ENCODE measurements around the gene HAP1. TPM values are rescaled to one million over a fixed set of nuclear protein-coding genes. Genes with fewer than 3 reads are reported as not detected.

HAP1 gene
- total RNA-seq, 1 experiment from 2014 or later: 1.2 TPM

DNA sequence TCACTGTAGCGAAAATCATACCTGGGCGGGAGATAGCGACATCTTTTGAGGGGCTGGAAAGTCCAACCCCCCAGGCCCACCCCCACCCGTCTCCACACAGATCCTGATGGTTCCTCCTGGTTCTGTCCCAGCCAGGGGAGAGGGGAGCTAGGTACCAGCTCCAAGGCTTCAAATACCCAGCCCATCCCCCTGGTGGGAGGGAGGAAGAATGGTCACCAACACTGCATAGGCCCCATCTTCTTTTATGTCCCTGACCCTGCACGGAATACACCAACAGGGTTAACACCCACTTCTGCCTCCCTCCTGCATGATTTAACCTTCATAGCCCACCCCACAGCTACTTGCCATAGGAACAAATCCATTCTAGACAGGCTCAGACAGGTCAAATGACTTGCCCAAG, 9.3 kb downstream of the HAP1 start:
- no peak for DNase-seq
- no peak overlapping the region for H3K4me3 Mint-ChIP-seq (ENCODE audit: low read depth, unreplicated experiment)
- H3K27me3 Mint-ChIP-seq (ENCODE audit: unreplicated experiment): peaks cover 19% of the 10 kb centered on the region
- intact Hi-C loops (cut with micrococcal nuclease; ENCODE audit: unreplicated experiment): no loop called here
- H3K27ac Mint-ChIP-seq (ENCODE audit: unreplicated experiment): no peak overlapping the region
- H3K9me3 Mint-ChIP-seq (ENCODE audit: low read depth, unreplicated experiment): no peaks in the 10 kb centered on the region
- no peaks in the 10 kb centered on the region for H3K36me3 Mint-ChIP-seq (ENCODE audit: insufficient read depth, unreplicated experiment)
- CTCF ChIA-PET: interaction anchor here (0.5 to 1.0 kb wide), 3 partner anchors 15 to 74 kb away, joined by 3 to 8 read pairs (median 3); partner anchors contain the start of gene JUP
- TF ChIP-seq, protein P1, sequence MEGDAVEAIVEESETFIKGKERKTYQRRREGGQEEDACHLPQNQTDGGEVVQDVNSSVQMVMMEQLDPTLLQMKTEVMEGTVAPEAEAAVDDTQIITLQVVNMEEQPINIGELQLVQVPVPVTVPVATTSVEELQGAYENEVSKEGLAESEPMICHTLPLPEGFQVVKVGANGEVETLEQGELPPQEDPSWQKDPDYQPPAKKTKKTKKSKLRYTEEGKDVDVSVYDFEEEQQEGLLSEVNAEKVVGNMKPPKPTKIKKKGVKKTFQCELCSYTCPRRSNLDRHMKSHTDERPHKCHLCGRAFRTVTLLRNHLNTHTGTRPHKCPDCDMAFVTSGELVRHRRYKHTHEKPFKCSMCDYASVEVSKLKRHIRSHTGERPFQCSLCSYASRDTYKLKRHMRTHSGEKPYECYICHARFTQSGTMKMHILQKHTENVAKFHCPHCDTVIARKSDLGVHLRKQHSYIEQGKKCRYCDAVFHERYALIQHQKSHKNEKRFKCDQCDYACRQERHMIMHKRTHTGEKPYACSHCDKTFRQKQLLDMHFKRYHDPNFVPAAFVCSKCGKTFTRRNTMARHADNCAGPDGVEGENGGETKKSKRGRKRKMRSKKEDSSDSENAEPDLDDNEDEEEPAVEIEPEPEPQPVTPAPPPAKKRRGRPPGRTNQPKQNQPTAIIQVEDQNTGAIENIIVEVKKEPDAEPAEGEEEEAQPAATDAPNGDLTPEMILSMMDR (IDR thresholded peaks at IDR 0.05; ENCODE audit: unreplicated experiment): no peak
- BruUV-seq (replicated peaks): no TSS peak
- no peaks in the 10 kb centered on the region for H3K4me1 Mint-ChIP-seq (ENCODE audit: low read depth, unreplicated experiment)

DNA sequence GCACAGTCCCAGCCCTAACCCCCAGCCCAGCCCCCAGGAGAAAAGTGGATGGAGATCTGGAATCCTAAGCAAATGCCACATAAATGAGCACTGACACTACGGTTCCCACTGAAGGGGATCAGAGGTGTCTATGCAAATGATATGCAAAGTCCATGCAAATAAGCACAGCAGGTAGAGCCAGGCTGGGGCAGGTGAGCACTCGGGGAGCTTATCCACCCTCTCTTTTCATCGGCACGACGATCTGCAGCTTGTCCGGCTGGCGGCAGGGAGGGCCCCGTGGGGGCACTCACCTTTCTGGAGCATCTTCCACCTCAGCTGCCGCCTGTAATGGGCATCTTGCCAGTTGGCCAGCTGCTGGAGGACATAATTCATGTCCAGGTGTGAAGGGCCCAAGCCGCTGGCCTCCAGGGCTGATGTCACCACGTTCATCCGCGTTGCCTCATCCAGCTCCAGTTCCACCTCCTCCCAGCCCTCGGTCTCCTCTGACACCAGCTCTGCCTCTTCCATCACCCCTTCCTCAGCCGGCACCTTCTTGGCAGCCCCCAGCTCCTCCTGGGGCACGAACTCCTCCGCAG, 9.9 kb downstream of the HAP1 start:
- CTCF ChIA-PET: interaction anchor here (0.6 to 1.3 kb wide), 3 partner anchors 29 to 1879 kb away, joined by 4 to 7 read pairs (median 4); no protein-coding TSS in a partner anchor
- Mint-ChIP-seq H3K27ac (ENCODE audit: unreplicated experiment) (no peak overlapping the region), H3K4me3 (ENCODE audit: low read depth, unreplicated experiment) (no peak overlapping the region), H3K27me3 (ENCODE audit: unreplicated experiment) (peaks cover 15% of the 10 kb centered on the region), H3K36me3 (ENCODE audit: insufficient read depth, unreplicated experiment) (no peaks in the 10 kb centered on the region), H3K9me3 (ENCODE audit: low read depth, unreplicated experiment) (no peaks in the 10 kb centered on the region), H3K4me1 (ENCODE audit: low read depth, unreplicated experiment) (no peaks in the 10 kb centered on the region)
- TF ChIP-seq, protein P1 (IDR thresholded peaks at IDR 0.05; ENCODE audit: unreplicated experiment): no peak
- no TSS peak for BruUV-seq (replicated peaks)
- DNase-seq: no peak
- intact Hi-C loops (cut with micrococcal nuclease; ENCODE audit: unreplicated experiment): no loop called here

DNA sequence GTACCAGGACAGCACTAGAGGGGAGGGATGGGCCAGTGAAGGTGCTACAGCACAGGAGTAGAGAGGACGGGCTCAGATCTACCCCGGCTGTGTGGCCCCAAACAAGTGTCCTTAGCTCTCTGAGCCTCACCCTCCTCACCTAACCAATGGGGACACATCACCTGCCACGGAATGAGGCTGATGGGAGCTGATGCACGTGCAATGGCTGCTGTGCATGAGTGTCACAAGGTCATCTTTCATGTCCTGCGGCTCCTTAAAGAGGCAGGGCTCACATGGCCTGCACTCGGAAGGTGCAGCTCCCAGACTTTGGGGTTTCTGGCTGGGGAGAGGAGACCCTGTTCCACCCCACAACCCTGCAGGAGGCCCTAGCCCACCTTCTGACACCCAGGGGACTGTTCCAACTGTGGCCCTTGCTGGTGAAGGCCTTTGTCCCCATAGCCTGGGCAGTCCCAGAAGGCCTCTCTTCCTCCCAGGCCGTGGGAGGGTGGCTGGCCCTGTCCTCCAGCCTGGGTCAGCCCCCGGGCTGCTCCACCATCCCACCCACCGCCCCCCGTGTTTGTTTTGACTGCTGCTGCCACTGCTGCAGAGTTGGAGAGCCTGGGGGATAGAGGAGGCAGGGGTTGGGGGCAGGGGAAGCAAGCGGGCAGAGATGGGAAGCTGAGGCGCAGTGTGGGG, 10.5 kb downstream of the HAP1 start:
- Mint-ChIP-seq H3K4me1 (ENCODE audit: low read depth, unreplicated experiment) (no peaks in the 10 kb centered on the region), H3K36me3 (ENCODE audit: insufficient read depth, unreplicated experiment) (no peaks in the 10 kb centered on the region), H3K27ac (ENCODE audit: unreplicated experiment) (no peak overlapping the region), H3K27me3 (ENCODE audit: unreplicated experiment) (peaks cover 15% of the 10 kb centered on the region), H3K4me3 (ENCODE audit: low read depth, unreplicated experiment) (no peak overlapping the region), H3K9me3 (ENCODE audit: low read depth, unreplicated experiment) (no peaks in the 10 kb centered on the region)
- intact Hi-C loops (cut with micrococcal nuclease; ENCODE audit: unreplicated experiment): no loop called here
- BruUV-seq (replicated peaks): no TSS peak
- CTCF ChIA-PET: interaction anchor here (0.6 to 1.3 kb wide), 3 partner anchors 28 to 1879 kb away, joined by 4 to 7 read pairs (median 4); no protein-coding TSS in a partner anchor
- no peak for DNase-seq
- TF ChIP-seq, protein P1 (IDR thresholded peaks at IDR 0.05; ENCODE audit: unreplicated experiment): no peak

DNA sequence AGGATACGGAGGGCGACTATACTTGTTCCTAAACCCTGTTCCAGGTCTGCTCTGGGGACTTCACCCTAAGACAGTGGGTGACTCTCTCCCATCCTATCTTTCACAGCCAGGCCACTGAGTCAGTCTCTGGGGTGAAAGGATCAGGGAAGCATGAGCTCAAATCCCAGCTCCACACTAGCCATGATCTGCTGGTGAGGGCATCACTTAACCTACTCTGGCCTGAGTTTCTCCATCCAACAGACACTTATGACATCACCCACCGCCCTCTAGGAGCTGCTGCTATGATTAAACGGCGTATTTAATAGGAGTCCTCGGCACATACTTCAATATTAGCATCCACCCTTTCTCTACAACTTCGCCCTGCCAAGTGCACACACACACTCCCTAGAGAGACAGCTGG, 12.2 kb downstream of the HAP1 start:
- H3K27me3 Mint-ChIP-seq (ENCODE audit: unreplicated experiment): peaks cover 28% of the 10 kb centered on the region
- H3K4me1 Mint-ChIP-seq (ENCODE audit: low read depth, unreplicated experiment): peaks cover 9% of the 10 kb centered on the region
- H3K4me3 Mint-ChIP-seq (ENCODE audit: low read depth, unreplicated experiment): no peak overlapping the region
- CTCF ChIA-PET: interaction anchor here (0.6 kb wide), 1 partner anchor 605 kb away, joined by 3 read pairs; no protein-coding TSS in a partner anchor
- H3K27ac Mint-ChIP-seq (ENCODE audit: unreplicated experiment): no peak overlapping the region
- intact Hi-C loops (cut with micrococcal nuclease; ENCODE audit: unreplicated experiment): no loop called here
- no peaks in the 10 kb centered on the region for H3K36me3 Mint-ChIP-seq (ENCODE audit: insufficient read depth, unreplicated experiment)
- no peak for DNase-seq
- H3K9me3 Mint-ChIP-seq (ENCODE audit: low read depth, unreplicated experiment): no peaks in the 10 kb centered on the region
- no TSS peak for BruUV-seq (replicated peaks)
- TF ChIP-seq, protein P1 (IDR thresholded peaks at IDR 0.05; ENCODE audit: unreplicated experiment): no peak
